Uterus (tissue), 2 donors: Measurements from ENCODE around the gene CCDC117.

Experiments
- CTCF ChIP-seq, 4 experiments: fragments of 200-600 bp in 2 of 4; fragments of 450-650 bp in 2 of 4; sonication (generic) in 2 of 4; IDR thresholded peaks; one replicate each; pipeline ENCODE4 v1.5.1; 2016 to 2019; ENCODE audit warnings: antibody characterized with exemption in 4 of 4, mild to moderate bottlenecking in 2 of 4, moderate library complexity in 1 of 4
- POLR2A ChIP-seq, 2 donors: fragments of 450-650 bp; IDR thresholded peaks; one replicate each; pipeline ENCODE4 v1.6.1; 2016; ENCODE audit warnings: antibody characterized with exemption in 2 of 2, mild to moderate bottlenecking in 1 of 2, moderate library complexity in 1 of 2

- TF ChIP-seq CTCF (IDR thresholded peaks at IDR 0.05) (no peak), POLR2A (IDR thresholded peaks at IDR 0.05) (no peak)
Measured at GRCh38 chr22:28835630-28836189, 63.2 kb downstream of the CCDC117 start.
